Measurements from ENCODE around the gene MEX3D.

DNA sequence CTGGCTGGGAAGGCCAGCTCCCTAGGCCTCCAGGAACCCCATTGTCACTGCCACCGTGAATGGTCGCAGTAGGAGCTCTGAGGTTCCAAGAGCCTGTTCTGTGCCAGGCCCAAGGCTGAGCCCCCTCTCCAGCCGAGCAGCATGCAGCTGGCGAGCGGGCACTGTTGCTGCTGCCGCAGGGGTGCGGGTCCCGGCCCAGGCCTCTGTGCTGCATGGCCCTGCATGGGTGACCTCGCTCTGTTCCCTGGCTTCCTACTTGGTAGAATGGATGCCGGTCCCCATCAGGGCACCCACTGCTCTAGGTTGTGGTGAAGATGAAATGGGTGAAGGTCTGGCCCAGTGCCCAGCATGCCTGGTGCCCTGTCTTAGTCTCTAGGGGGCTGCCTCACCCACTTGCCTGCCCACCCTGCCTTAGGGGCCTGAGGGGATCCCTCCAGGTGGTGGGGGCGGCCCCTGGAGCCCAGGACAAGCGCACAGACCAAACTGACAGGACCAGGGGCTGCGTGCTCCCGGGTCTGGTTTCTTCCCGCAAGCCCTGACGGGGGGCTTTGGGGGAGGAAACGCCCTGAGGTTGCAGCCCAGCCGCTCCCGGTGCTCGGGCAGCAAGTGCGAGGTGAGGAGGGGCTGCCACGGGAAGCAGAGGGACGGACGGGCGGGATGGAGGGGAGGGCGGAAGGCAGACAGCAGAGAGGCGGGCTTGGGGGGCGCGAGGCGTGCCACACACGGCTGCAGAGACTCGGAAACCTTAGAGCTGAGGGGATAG lies 45.9 kb upstream of the MEX3D start:
- TF ChIP-seq EZH2 (IDR thresholded peaks at IDR 0.05) (no peak), POLR2AphosphoS5 (IDR thresholded peaks at IDR 0.05; ENCODE audit: borderline replicate concordance, low read depth, low read length) (no peak)
